Keratinocyte (primary cell): Measurements from ENCODE around the gene CD2.

Source experiments
- EZH2 ChIP-seq: IDR thresholded peaks from one replicate; pipeline ENCODE4 v1.6.1; 2012; ENCODE audit warnings: inconsistent platforms, mild to moderate bottlenecking, low read length, moderate library complexity
- TF ChIP-seq, protein P1 (sequence below), 3 experiments: IDR thresholded peaks in 1 of 3; conservative IDR thresholded peaks in 1 of 3; optimal IDR thresholded peaks in 1 of 3; 2 replicates in 2 of 3; 3 replicates in 1 of 3; pipeline versions ENCODE3 to v1.5.1; 2011; ENCODE audit warnings: low read length in 3 of 3, mild to moderate bottlenecking in 3 of 3, moderate library complexity in 2 of 3, control low read depth in 1 of 3, inconsistent platforms in 1 of 3; ENCODE audit not compliant: insufficient read depth in 2 of 3; ENCODE audit errors: extremely low read depth in 1 of 3

GRCh38 chr1:116741836-116742565, 12.2 kb upstream of the CD2 start:
- TF ChIP-seq, protein P1, sequence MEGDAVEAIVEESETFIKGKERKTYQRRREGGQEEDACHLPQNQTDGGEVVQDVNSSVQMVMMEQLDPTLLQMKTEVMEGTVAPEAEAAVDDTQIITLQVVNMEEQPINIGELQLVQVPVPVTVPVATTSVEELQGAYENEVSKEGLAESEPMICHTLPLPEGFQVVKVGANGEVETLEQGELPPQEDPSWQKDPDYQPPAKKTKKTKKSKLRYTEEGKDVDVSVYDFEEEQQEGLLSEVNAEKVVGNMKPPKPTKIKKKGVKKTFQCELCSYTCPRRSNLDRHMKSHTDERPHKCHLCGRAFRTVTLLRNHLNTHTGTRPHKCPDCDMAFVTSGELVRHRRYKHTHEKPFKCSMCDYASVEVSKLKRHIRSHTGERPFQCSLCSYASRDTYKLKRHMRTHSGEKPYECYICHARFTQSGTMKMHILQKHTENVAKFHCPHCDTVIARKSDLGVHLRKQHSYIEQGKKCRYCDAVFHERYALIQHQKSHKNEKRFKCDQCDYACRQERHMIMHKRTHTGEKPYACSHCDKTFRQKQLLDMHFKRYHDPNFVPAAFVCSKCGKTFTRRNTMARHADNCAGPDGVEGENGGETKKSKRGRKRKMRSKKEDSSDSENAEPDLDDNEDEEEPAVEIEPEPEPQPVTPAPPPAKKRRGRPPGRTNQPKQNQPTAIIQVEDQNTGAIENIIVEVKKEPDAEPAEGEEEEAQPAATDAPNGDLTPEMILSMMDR (optimal IDR thresholded peaks at IDR 0.05 in 1 of 3, IDR thresholded peaks at IDR 0.05 in 1 of 3, conservative IDR thresholded peaks at IDR 0.05 in 1 of 3; ENCODE audit: extremely low read depth in 1 of 3, insufficient read depth in 2 of 3, low read length in 3 of 3), result no peak
- no peak for TF ChIP-seq EZH2
